ENCODE data around the gene SPI1. TPM values are rescaled to one million over a fixed set of nuclear protein-coding genes. Genes with fewer than 3 reads are reported as not detected.

SPI1 gene
- total RNA-seq, 1 donor from 2014 or later = 15.5 TPM

DNA sequence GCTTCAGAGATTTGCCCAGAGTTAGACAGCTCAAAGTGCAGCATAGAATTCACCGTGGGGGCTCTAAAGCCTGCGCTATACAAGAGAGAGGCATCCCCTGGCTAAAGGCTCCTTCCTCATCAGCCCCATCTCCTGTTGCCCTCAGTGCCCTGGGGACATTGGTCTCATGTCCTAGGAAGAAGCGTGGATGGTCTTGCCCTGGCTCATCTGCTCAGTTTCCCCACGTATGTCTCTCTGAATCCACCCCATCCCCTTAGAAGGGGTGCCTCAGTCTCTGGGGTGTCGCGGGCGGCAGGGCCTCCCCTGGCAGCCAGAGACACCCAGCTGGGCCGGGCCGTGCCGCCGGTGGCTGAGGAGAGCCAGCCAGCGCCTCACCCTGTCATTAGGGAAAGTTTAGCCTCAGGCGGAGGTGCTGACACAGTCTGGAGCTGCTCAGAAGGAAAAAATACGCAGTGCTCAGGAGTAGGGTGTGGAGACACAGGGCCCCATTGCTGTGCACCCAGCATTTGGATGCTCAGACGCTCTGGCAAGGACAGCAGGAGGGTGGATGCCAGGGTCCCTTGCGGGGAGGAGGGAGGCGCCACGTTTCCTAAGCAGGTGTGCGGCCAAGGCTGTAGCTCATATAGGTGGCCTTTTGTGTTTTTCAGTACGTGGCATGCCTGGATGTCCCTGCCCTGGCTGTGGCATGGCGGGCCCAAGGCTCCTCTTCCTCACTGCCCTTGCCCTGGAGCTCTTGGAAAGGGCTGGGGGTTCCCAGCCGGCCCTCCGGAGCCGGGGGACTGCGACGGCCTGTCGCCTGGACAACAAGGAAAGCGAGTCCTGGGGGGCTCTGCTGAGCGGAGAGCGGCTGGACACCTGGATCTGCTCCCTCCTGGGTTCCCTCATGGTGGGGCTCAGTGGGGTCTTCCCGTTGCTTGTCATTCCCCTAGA is 31.4 kb upstream of the SPI1 start:
- Histone ChIP-seq H3K9me3 (no peaks in the 10 kb centered on the region), H3K4me3 (peak overlapping the region; percentile 62 to 87), H3K27ac (peak overlapping the region; percentile 89), H3K36me3 (peaks cover 0 to 30% of the 10 kb centered on the region in 2 donors), H3K27me3 (no peaks in the 10 kb centered on the region), H3K4me1 (peaks cover 37% of the 10 kb centered on the region)
- DNase-seq (ENCODE audit: extremely low spot score in 2 of 2) = no peak
- TF ChIP-seq POLR2A (IDR thresholded peaks at IDR 0.05) (no peak), CTCF (IDR thresholded peaks at IDR 0.05) (no peak), POLR2AphosphoS5 (IDR thresholded peaks at IDR 0.05; ENCODE audit: insufficient read depth in 1 of 2, low read depth in 1 of 2) (no peak)
- intact Hi-C loops (cut with DNase I) = no loop called here

- TF ChIP-seq CTCF (IDR thresholded peaks at IDR 0.05) (no peak), POLR2A (IDR thresholded peaks at IDR 0.05) (peak in 1 of 2 donors; percentile 41), POLR2AphosphoS5 (IDR thresholded peaks at IDR 0.05; ENCODE audit: insufficient read depth in 1 of 2, low read depth in 1 of 2) (peak in 1 of 2 donors; percentile 66)
- Histone ChIP-seq H3K27me3 (no peaks in the 10 kb centered on the region), H3K9me3 (no peaks in the 10 kb centered on the region), H3K27ac (peak overlapping the region; percentile 89), H3K4me1 (peaks cover 37% of the 10 kb centered on the region), H3K4me3 (peak overlapping the region; percentile 62 to 87), H3K36me3 (peaks cover 0 to 24% of the 10 kb centered on the region in 2 donors)
- intact Hi-C loops (cut with DNase I) = no loop called here
- peak in 1 of 2 donors; percentile 95 for DNase-seq (ENCODE audit: extremely low spot score in 2 of 2)
Measured at GRCh38 chr11:47408598-47409439, 30.5 kb upstream of the SPI1 start.

GRCh38 chr11:47407746-47408590 is 29.6 kb upstream of the SPI1 start, which contains the start of gene SLC39A13:
Gene SLC39A13 (plus strand): TSS chr11:47408590. CDS start chr11:47410095, 1,505 bp downstream.
- no peaks in the 10 kb centered on the region for H3K27me3 ChIP-seq
- H3K4me1 ChIP-seq = peaks cover 37% of the 10 kb centered on the region
- peak within 1 kb of the TSS; percentile 62 to 87 for H3K4me3 ChIP-seq
- peaks cover 0 to 16% of the 10 kb centered on the region in 2 donors for H3K36me3 ChIP-seq
- H3K9me3 ChIP-seq = no peaks in the 10 kb centered on the region
- peak within 1 kb of the TSS; percentile 89 for H3K27ac ChIP-seq
- peak; percentile 94 to 97 for DNase-seq (ENCODE audit: extremely low spot score in 2 of 2)
- TF ChIP-seq CTCF (IDR thresholded peaks at IDR 0.05) (peak; percentile 78 to 85 (median 83)), POLR2A (IDR thresholded peaks at IDR 0.05) (peak in 1 of 2 donors; percentile 88), POLR2AphosphoS5 (IDR thresholded peaks at IDR 0.05; ENCODE audit: insufficient read depth in 1 of 2, low read depth in 1 of 2) (peak in 1 of 2 donors; percentile 66)
- intact Hi-C loops (cut with DNase I) = no loop called here

- no peak for TF ChIP-seq POLR2AphosphoS5 (IDR thresholded peaks at IDR 0.05; ENCODE audit: insufficient read depth in 1 of 2, low read depth in 1 of 2)
- TF ChIP-seq POLR2A (IDR thresholded peaks at IDR 0.05) = no peak
- TF ChIP-seq CTCF (IDR thresholded peaks at IDR 0.05) = no peak
- intact Hi-C loops (cut with DNase I) = no loop called here
- Histone ChIP-seq H3K27me3 (no peaks in the 10 kb centered on the region), H3K4me3 (peak overlapping the region; percentile 62 to 87), H3K4me1 (peaks cover 37% of the 10 kb centered on the region), H3K36me3 (peaks cover 0 to 15% of the 10 kb centered on the region in 2 donors), H3K9me3 (no peaks in the 10 kb centered on the region), H3K27ac (peak overlapping the region; percentile 89)
- DNase-seq (ENCODE audit: extremely low spot score in 2 of 2) = no peak
Measured at GRCh38 chr11:47406896-47407745, 28.8 kb upstream of the SPI1 start.

Data from vagina (tissue), 2 donors.